Effector memory CD4-positive, alpha-beta T cell (primary cell): ENCODE data around the gene OTOG.

Experiments used
- DNase-seq, 3 donors: peaks; one replicate each; pipeline ENCODE4 v3.0.0-alpha.2; 2020
- H3K27ac ChIP-seq: 2 replicates; pipeline ENCODE4 v1.7.0; 2013; ENCODE audit warnings: mild to moderate bottlenecking, low read length, moderate library complexity; ENCODE audit not compliant: insufficient read depth, poor library complexity, severe bottlenecking
- H3K27me3 ChIP-seq: replicated peaks from 2 replicates; pipeline ENCODE4 v1.7.0; 2013; ENCODE audit warnings: mild to moderate bottlenecking, low read length; ENCODE audit not compliant: insufficient read depth, control insufficient read depth, poor library complexity, severe bottlenecking
- H3K36me3 ChIP-seq: 2 replicates; pipeline ENCODE4 v1.7.0; 2013; ENCODE audit warnings: mild to moderate bottlenecking, low read length, moderate library complexity; ENCODE audit not compliant: control insufficient read depth, insufficient read depth
- H3K4me1 ChIP-seq: 2 replicates; pipeline ENCODE4 v1.7.0; 2013; ENCODE audit warnings: low read length, mild to moderate bottlenecking; ENCODE audit not compliant: control insufficient read depth, insufficient read depth, poor library complexity, severe bottlenecking
- H3K4me3 ChIP-seq: 2 replicates; pipeline ENCODE4 v1.7.0; 2013; ENCODE audit warnings: low read length, low read depth, mild to moderate bottlenecking; ENCODE audit not compliant: insufficient read depth, poor library complexity, severe bottlenecking
- H3K9me3 ChIP-seq: 2 replicates; pipeline ENCODE4 v1.7.0; 2013; ENCODE audit warnings: mild to moderate bottlenecking, low read length, moderate library complexity; ENCODE audit not compliant: control insufficient read depth
- total RNA-seq, 3 donors: gene quantifications; one replicate each; lab custom pipeline; 2026; lab: John Stamatoyannopoulos, UW

OTOG gene, protein sequence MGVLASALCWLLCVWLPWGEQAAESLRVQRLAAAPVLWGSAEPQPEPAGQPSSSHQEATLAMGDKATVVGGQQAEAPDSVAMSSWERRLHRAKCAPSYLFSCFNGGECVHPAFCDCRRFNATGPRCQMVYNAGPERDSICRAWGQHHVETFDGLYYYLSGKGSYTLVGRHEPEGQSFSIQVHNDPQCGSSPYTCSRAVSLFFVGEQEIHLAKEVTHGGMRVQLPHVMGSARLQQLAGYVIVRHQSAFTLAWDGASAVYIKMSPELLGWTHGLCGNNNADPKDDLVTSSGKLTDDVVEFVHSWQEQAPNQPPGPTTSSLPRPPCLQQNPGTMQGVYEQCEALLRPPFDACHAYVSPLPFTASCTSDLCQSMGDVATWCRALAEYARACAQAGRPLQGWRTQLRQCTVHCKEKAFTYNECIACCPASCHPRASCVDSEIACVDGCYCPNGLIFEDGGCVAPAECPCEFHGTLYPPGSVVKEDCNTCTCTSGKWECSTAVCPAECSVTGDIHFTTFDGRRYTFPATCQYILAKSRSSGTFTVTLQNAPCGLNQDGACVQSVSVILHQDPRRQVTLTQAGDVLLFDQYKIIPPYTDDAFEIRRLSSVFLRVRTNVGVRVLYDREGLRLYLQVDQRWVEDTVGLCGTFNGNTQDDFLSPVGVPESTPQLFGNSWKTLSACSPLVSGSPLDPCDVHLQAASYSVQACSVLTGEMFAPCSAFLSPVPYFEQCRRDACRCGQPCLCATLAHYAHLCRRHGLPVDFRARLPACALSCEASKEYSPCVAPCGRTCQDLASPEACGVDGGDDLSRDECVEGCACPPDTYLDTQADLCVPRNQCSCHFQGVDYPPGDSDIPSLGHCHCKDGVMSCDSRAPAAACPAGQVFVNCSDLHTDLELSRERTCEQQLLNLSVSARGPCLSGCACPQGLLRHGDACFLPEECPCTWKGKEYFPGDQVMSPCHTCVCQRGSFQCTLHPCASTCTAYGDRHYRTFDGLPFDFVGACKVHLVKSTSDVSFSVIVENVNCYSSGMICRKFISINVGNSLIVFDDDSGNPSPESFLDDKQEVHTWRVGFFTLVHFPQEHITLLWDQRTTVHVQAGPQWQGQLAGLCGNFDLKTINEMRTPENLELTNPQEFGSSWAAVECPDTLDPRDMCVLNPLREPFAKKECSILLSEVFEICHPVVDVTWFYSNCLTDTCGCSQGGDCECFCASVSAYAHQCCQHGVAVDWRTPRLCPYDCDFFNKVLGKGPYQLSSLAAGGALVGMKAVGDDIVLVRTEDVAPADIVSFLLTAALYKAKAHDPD (N-terminal part only)
- total RNA-seq = 0 reads per million in 3 donors

DNA sequence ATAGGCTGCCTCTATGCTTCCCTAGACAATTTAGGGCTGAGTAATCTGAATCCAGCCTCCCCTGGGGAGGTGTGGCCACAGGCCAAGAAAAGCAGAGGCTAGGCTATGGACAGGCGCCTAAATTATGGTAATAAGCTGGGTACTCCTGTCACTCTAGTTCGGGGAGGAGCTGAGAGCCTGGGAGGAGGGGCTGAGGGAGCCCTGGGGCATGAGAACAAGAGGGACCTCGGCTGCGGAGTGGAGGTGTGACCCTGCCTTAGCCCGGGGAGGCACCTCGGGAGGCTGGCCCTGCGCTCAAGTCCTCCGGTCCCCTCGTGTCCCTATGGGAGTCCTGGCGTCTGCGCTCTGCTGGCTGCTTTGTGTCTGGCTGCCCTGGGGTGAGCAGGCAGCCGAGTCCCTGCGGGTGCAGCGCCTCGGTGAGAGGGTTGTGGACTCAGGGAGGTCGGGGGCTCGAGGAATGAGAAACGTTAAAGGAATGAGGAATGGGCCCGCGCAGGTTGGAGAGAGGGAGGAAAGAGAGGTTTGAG lies at the start of gene OTOG:
Gene OTOG (plus strand): TSS at position 209 of the 527 bp plus-strand sequence. CDS start 114 bp downstream, at position 323.
- Histone ChIP-seq H3K36me3 (no peaks in the 10 kb centered on the region), H3K4me1 (no peaks in the 10 kb centered on the region), H3K9me3 (no peaks in the 10 kb centered on the region), H3K4me3 (no peak within 1 kb of the TSS), H3K27me3 (peaks cover 5% of the 10 kb centered on the region), H3K27ac (no peak within 1 kb of the TSS)
- no peak for DNase-seq

DNA sequence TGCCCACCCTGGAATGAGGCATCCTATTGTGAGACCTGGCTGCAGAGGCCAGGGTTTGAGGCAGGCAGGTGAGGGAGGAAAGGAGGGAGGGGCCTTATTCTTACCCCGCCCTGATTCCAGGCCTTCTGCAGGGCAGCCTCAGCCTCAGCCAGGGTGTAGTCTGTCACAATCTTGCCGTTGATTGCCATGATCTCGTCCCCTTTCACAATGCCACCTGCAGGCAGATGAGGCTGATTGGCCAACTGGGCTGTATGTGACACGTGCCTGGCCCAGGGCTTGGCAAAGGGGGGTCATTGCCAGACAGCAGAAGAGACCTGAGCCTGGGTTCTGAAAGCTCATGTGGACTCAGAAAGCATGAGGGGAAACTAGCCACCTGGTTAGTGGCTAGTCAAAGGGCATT lies 49.0 kb upstream of the OTOG start:
- Histone ChIP-seq H3K36me3 (no peaks in the 10 kb centered on the region), H3K9me3 (no peaks in the 10 kb centered on the region), H3K4me3 (no peak overlapping the region), H3K27me3 (no peaks in the 10 kb centered on the region), H3K27ac (no peak overlapping the region), H3K4me1 (no peaks in the 10 kb centered on the region)
- no peak for DNase-seq

DNA sequence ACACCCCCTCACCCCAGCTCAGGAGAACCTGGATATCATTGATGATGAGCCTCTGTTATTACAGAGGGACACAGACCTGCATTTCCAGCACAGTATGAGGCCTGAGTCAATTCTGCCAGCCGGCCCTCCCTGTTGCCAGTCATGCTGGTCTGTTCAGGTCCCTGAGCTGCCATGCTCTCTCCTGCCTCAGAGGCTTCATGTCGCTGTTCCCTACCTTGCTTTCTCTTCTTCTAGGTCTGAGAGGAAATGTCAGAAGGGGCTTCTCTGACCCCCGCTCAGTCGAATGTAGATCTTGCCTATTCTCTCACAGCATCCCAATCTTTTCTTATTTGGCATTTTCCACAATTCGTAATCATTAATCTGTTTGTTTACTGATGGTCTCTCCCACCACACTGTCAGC lies 48.6 kb upstream of the OTOG start:
- Histone ChIP-seq H3K27ac (no peak overlapping the region), H3K9me3 (no peaks in the 10 kb centered on the region), H3K36me3 (no peaks in the 10 kb centered on the region), H3K4me3 (no peak overlapping the region), H3K27me3 (no peaks in the 10 kb centered on the region), H3K4me1 (no peaks in the 10 kb centered on the region)
- no peak for DNase-seq

DNA sequence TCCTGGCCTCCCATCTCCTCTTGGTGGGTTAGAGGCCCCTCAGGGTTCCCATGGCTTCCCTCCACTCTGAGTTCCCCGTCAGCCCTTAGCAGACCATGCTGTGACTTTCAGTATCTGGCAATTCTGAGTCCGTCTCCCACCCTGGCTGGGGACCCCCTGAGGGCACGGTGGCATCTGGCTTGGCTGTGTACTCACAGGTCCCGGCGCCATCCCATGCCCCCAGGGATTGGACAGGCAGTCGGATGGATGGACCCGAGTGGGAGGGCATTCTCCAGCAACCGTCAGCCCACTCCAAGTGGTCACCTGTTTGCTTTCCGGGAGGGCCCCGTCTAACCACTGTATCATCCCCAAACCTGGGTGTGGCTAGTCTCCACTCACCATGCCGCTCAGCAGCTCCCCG lies 46.4 kb upstream of the OTOG start:
- Histone ChIP-seq H3K27me3 (no peaks in the 10 kb centered on the region), H3K36me3 (no peaks in the 10 kb centered on the region), H3K4me3 (no peak overlapping the region), H3K4me1 (no peaks in the 10 kb centered on the region), H3K27ac (no peak overlapping the region), H3K9me3 (no peaks in the 10 kb centered on the region)
- no peak for DNase-seq

DNA sequence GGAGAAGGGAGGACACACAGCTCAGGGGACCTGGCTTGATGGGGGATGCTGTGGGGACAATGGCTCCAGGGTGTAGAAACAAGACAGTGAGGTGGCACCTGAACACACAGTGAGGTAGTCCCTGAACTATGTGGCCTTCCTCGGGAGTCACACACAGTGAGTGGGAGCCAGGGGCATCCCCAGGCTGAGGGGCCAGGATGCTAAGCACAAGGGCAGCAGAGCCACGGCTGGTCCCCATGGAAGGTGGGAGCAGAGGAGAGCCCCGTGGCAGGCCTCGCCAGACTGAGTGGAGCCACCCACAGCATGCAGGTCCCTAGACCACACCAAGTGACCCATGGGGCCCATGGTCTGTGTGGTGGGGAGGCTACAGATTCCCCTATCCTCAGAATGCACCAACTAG lies 44.4 kb upstream of the OTOG start:
- H3K27ac ChIP-seq = no peak overlapping the region
- no peaks in the 10 kb centered on the region for H3K9me3 ChIP-seq
- no peaks in the 10 kb centered on the region for H3K27me3 ChIP-seq
- no peaks in the 10 kb centered on the region for H3K36me3 ChIP-seq
- DNase-seq = no peak
- H3K4me3 ChIP-seq = no peak overlapping the region
- H3K4me1 ChIP-seq = no peaks in the 10 kb centered on the region

DNA sequence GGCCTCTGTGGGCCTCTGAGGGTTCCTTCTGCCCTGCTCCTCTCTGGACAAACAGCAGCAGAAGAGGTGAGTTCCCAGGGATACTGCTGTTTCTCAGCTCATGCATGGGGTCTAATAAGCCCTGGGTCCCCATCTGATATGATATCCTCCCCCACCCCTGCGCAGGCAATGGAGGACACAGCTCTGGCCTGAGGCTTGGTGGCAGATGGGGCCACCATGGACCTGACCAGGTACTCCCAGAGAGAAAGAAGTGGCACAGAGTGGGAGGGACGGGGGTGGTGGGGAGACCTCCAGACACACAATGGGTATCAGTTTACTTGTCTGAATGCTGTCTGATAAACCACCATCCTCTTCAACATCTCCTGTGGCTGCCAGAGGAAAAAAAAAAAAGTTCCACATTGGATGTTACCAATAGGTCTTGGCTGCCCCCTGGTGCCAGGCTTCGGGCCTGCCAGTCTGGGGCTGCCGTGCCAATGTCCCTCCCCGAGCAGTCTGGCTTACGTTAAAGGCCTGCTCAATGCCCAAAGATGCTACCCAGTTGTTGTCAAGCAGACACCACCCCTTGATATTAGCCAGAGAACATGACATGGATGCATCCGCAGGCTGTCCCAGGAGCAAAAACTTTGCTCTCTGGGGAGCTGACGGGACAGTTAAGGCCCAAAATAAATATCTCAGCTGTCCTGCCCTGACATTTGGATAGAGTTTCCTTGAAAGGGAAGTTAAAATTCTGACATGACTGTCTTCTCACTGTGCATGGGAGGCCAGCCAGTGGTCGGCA lies 42.5 kb upstream of the OTOG start:
- Histone ChIP-seq H3K27ac (no peak overlapping the region), H3K27me3 (no peaks in the 10 kb centered on the region), H3K9me3 (no peaks in the 10 kb centered on the region), H3K4me1 (no peaks in the 10 kb centered on the region), H3K4me3 (no peak overlapping the region), H3K36me3 (no peaks in the 10 kb centered on the region)
- peak; percentile 46 to 63 (median 48) for DNase-seq

DNA sequence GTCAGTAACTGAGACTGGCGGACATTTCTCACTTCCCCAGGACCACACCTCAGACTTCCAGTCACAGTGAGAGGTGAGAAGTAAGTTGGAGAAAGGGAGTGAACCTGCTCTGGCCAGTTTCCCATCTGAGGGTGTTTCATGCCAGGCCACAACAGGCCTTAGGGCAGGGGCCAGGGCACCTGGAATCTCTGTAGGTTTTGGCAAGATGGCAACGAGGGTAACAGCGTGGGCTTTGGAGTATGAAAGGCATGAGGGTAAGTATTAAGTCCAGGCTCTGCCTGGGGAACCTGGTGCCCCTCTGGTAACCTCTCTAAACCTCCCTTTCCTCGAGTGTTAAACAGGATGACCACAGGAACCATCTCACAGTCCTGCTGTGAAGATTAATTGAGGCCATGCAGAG lies 41.9 kb upstream of the OTOG start:
- no peak overlapping the region for H3K4me3 ChIP-seq
- H3K27ac ChIP-seq = no peak overlapping the region
- no peak for DNase-seq
- no peaks in the 10 kb centered on the region for H3K4me1 ChIP-seq
- no peaks in the 10 kb centered on the region for H3K27me3 ChIP-seq
- H3K9me3 ChIP-seq = no peaks in the 10 kb centered on the region
- H3K36me3 ChIP-seq = no peaks in the 10 kb centered on the region

DNA sequence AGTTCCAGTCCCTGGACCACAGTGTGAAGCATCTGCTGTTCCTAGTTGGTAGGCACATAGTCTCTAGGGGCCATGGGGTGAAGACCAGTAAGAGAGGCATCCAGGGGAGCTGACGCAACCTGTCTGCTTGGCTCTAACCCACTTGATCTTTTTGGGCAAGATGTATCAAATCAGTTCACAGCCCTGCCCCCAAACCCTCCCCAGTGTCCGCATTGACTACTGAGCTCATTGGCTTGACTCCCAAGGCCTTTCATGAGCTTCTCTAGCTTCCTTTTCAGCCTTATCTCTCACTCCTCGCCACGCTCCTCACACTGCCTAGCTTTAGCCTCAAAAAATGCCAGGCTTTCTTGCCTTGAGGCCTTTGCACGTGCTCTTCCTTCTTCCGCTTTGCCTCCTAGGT lies 40.7 kb upstream of the OTOG start:
- Histone ChIP-seq H3K4me1 (no peaks in the 10 kb centered on the region), H3K27me3 (no peaks in the 10 kb centered on the region), H3K9me3 (no peaks in the 10 kb centered on the region), H3K4me3 (no peak overlapping the region), H3K27ac (no peak overlapping the region), H3K36me3 (no peaks in the 10 kb centered on the region)
- no peak for DNase-seq

DNA sequence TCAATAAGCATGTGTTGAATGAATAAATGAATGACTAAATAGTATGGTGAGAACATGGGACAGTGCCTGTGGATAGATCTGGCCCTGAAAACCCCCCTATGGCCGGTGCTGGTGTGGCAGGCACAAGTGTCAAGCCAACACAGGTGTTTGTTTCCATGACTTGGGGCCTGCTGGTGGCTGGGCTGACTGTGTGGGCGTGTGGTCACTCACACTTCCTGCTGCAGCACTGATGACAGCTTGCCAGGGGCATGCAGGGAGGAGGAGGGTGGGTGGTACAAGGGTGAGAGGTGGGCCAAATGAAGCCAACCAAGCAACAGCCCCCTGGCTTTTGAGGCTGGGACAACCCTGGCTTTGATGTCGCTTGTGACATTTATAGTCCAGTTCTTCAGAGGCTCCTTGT lies 40.1 kb upstream of the OTOG start:
- H3K27ac ChIP-seq = no peak overlapping the region
- no peaks in the 10 kb centered on the region for H3K36me3 ChIP-seq
- no peak overlapping the region for H3K4me3 ChIP-seq
- no peaks in the 10 kb centered on the region for H3K9me3 ChIP-seq
- no peaks in the 10 kb centered on the region for H3K27me3 ChIP-seq
- H3K4me1 ChIP-seq = no peaks in the 10 kb centered on the region
- DNase-seq = no peak
